HG02973 (cell line): ENCODE results near the gene ZFP62.

Experiments
- ATAC-seq: cut with Tn5 transposase; IDR thresholded peaks from one replicate; pipeline ENCODE4 v1.9.1; 2021; ENCODE audit warnings: moderate library complexity; ENCODE audit not compliant: unreplicated experiment

ZFP62 gene

DNA sequence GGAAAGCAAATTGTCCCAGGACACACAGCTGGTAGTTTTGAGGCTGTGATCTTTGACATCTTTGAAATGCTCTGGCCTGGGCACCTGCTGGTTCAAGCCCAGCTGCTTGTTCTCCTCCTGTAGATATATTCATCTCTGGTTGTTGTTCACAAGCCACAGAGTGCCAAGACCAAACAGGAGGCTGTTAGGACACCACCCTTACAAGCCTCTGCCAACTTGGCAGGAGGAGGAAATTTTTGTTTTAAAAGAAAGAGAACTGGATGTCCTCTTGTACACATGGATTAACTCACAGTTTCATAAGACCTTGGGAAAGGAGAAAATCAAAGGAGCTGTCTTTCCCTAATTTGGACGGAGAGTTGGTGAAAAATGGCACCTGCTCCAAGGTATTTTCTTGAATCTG, 8.5 kb upstream of the ZFP62 start:
- no peak for ATAC-seq

DNA sequence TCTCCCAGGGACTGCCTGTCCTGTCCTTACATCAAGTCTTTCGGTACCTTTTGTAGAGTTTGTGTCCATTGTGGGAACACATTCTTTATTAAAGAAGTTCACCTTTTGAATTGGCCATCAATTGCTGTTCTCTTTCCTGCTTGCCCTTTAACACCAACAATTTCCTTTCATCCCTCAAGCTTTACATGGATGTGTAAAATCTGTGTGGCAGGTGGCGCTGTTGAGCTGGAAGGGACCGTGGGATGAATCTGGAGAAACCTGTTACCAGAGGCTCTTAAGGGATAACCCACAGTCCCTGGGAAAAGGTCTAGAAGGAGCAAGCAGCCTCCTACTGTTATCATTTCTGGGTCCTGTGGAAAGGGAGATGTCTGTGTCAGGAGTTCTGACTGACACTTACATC, 7.9 kb upstream of the ZFP62 start:
- ATAC-seq = no peak

DNA sequence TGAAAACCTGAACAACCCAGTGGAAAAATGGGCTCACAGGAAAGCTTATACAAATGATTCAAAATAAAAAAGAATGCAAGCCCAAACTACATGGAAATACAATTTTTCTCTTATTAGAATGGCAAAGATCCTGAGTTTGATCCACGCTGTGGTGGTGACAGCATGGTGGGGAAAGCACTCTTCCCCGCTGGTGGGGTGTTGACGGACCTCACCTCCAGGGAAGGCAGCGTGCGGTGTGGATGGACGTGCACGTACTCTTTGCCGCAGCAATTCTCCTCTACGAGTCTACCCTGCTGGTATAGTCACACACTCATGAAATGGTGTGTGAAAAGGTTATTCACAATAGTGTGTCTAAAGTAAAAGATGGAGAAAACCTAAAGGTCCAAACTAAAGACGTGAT, 5.9 kb upstream of the ZFP62 start:
- ATAC-seq = no peak

DNA sequence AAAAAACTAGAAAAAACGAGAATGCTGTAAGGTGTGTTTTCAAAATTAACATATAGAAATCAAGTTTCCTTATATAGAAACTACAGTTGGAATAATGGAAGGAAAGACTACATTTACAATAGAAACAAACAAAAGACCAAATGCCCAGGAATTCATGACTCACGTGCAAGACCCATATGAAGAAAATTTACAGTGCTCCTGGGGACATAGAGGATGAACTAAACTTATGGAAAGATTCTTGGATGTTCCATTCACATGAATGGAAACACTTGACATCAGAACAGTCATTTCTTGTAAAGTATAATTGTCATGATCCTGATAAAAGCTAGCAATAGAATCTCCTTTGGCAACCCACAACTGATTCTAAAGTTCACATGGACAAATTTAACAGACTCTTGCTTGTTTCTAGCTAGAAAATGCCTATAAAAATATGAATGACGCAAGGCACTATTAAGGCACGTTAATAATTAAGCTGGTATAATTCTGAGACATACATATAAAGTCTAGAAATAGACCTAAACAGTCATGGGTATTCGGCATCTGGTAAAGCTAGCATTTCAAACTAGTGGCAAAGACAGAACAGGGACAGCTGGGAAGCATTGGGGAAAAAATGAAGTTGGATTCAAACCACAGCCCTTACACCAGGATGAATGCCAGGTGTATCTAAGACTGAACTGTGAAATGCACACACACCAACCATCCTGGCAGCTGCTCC, 5.1 kb upstream of the ZFP62 start:
- no peak for ATAC-seq

DNA sequence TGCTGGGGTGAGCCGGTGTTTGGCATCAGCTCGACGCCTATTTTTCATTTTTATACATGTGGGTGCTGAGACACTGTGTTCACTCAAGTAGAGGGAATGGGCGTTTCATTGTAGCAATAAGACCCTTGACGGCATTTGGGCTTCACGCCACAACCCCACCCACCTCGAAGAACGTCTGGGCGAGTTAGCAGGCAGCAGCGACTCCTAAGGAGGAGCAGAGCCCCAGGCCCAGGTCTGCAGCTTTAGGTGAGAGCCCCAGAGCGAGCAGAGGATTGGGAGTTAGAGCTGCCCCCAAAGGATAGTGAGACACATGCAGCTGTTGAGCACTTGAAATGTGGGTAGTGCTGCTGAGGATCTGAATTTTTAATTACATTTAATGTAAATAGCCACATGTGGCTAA, 1.6 kb upstream of the ZFP62 start:
- no peak for ATAC-seq

DNA sequence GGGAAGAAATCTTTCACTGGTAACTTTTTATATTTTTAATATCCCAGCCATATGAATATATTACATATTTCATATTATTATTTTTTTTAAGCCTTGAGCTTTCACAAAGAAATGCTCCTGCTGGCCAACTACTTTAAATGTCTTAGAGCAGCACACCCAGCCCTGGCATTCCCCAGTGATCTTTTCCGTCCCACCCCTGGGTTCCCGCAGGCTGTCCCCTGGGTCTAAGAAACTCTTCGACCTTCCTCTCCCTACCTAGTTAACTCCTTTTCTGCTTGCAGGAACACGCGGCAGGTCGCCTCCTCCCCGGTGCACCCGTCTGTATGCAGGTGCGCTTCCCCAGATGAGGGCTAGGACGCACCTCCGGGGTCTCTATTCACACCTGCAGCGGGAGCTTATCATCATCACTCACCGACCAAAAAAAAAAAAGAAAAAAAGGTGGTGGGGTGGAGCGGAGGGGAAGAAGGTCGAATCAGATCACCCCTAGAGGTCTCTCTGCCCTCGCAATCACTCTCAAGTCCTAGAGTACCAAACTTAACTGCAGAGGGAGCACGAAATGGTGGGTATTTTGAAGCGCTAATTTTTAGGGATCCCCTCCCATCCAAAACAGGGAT, 696 bp downstream of the ZFP62 start:
- peak; percentile 45 for ATAC-seq

DNA sequence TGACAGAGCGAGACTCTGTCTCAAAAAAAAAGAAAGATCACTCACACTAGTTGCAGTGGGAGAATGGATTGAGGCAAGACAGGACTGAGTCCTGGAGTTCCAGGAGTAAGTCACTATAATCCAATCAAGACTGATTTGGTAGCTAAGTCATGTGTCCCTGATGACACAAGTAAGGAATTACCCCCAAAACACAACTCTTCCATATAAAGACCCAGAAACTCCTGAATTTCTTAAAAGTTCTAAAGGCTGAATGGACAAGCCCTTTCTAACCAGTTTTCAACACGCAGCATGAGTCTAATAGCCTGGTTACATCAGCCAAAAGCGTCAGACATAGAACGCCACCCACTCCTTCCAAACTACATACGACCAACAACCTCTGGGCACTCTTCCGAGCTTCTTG, 2.5 kb downstream of the ZFP62 start:
- no peak for ATAC-seq

DNA sequence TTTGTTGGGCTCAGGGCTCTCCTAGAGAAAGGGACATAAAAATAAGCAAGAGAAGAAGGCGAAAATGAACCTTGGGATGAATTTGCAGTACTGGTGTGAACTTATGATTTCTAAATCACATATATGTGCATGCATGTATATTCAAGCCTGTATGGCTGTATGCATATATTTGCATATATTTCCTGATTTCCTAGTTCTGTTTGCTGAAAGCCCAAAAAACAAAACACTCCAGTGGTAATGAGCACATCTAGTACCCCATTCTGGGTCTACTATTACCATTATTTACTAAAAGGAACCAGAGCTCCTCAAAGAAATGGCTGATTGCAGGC, 7.3 kb downstream of the ZFP62 start:
- ATAC-seq = no peak

DNA sequence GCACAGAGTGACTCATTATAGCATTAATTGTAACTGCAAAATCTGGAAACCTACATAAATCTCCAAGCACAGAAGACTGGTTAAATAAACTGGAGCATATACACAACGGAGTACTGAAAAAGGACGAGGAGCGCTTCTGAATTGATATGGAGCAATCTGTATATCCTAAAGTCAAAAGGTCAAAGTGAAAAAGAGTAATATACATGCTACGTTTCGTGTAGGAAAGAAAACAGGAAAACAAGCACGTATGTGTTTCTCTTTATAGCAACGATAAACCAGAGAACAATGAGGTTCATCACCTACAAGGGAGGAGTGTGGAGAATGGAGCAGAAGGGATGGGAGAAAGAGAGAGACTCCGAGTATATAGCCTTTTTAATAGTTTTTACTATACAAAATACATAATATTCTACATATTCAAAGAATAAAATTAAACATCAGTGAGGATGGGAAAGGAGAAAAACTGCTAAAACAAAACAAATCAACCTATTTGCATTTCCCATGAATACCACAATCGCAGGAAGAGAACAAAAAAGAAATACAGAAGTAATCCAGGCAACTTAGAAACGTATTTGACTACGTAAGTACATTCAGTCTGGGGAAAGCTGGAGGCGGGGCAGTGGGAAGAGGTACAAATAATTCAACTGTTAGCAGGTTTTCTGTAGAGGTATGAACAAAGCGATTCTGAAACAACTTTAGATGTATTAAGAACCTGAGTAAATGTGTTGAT, 7.8 kb downstream of the ZFP62 start:
- no peak for ATAC-seq

DNA sequence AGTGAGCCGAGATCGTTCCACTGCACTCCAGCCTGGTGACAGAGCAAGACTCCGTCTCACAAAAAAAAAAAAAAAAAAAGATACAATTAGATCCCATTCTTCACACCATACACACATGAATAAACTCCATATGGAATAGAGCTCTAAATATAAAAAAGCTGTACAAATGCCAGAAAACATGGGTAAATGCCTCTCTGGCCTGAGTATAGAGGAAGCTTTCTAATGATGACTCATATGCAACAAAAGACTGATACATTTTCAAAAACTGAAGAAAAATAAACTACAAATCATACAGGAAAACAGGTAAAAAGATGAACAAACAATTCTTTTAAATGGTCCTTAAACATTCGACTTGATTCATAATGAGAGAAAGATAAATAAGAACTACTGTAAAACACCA, 8.6 kb downstream of the ZFP62 start:
- no peak for ATAC-seq

DNA sequence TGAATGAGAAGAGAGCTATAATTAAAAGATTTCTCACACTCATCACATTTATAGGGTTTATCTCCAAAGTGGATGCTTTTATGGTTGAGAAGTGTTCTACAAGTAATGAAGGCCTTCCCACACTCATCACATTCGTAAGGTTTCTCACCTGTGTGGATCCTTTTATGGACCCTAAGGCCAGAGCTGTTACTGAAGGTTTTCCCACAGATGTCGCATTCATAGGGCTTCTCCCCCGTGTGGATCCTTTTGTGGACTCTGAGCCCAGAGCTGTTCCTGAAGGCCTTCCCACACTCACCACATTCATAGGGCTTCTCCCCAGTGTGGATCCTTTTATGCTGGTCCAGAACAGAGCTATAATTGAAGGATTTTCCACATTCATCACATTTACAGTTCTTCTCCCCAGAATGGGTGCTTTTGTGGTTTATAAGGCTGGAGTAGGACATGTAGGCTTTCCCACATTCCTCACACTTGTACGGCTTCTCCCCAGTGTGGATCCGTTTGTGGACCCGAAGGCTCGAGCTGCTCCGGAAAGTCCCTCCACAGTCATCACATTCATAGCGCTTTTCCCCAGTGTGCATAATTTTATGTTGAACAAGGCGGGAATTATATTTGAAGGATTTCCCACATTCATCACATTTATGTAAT, 10.5 kb downstream of the ZFP62 start:
- ATAC-seq = no peak

DNA sequence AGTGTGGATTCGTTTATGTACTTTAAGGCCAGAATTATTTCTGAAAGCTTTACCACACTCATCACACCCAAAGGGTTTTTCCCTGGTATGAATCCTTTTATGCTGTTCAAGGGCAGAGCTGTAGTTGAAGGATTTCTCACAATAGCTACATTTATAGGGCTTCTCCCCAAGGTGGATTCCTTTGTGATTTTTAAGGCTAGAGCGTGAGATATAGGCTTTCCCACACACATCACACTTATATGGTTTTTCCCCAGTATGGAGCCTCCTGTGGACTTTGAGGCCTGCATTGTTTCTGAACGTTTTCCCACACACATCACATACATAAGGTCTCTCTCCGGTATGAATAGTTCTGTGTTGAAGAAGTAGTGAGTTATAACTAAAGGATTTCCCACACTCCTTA, 11.2 kb downstream of the ZFP62 start:
- no peak for ATAC-seq

DNA sequence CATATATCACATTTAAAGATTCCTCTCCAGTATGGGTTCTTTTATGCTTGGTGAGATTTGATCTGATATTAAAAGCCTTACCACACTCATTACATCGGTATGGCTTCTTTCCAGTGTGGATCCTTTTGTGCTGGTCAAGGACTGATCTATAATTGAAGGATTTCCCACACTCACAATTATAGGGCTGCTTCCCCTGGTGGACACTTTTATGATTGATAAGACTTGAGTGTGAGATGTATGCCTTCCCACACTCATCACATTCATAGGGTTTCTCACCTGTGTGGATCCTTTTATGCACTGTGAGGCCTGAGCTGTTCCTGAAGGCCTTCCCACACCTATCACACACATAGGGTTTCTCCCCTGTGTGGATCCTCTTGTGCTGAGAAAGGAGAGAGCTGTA, 12.2 kb downstream of the ZFP62 start:
- ATAC-seq = no peak

DNA sequence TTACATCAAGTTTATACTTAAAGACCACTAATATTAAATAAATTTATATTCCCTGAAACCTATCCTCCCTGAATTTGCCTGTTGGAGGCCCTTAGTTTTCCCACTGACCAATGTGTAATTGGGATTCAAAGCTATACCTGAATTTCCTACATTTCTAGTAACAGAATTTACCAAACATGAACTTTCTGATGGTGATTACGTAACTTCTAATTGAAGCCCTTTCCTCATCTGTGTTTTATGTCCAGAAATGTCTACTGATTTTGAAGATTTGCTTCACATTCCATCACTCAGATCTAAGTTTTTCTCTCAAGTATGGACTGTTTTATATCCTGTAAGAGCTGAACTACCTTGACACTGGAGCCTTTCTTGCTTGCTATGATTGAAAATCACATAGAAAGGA, 12.8 kb downstream of the ZFP62 start:
- ATAC-seq = no peak

DNA sequence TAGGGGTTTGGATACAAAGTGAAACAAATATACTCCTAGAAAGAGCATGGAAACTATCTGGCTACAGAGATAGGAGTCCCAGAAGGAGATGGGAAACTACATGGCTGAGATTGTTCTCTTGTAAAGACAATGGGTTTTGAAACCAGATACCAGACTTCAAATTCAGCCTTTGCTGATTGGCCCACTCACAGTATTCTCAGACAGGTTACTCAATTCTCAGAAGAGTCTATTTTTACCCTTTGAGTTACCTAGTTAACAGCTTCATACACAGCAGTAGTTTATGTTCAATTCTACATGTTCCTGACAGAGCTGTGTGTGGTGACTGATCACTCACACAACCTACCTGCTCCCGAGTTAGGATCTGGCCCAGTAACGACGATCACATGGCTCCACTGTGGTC, 14.1 kb downstream of the ZFP62 start:
- ATAC-seq = no peak

DNA sequence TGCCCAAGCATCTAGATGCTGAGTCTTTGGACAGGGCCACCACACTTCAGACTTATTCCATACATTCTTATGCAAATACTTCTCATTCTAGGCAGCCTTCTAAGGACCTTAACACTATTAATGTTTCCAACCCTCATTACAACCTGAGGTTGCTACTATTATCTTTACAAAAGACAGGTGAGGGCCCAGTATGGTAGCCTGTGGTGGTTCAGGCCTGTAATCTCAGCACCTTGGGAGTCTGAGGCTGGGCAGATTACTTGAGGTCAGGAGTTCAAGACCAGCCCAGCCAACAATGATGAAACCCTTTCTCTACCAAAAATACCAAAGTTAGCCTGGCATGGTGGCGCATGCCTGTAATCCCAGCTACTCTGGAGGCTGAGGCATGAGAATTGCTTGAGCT, 16.2 kb downstream of the ZFP62 start:
- no peak for ATAC-seq

DNA sequence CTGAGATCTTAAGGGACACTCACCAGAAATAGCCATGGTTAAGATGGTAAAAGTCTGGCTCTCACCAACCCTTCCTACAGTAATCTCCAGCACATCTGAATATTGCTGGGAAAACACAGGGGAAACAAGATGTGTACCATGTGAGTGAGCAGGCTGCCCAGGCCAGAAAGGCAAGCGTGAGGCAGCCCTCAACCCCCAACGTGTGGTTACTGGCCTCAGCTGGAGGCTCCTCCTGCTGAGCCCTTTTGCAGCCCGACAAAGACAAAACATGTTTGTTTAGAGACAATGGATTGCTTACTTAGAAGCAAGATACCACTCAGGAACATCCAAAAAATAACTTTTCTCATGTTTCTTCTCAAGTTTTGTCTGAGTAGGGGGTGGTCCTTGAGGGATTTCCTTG, 16.6 kb downstream of the ZFP62 start:
- no peak for ATAC-seq

DNA sequence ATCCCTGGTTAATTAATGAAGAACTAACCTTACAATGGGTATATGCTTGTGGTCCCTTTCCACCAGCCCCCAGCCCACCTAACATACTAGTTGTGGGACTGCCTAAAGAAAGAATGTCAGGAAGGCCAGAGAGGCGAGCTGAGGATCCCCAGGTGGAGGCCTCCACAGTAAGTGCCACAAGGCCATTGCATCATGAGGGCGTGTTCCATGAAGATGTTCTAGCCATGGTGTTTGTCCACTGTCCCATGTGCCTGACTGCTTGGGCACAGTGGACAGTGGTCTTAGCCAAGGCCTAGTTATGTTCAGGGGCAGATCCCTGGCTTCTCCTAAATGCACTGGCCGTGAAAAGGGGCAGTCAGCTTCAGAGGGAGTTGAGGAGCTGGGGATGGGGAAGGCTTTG, 21.1 kb downstream of the ZFP62 start:
- no peak for ATAC-seq

DNA sequence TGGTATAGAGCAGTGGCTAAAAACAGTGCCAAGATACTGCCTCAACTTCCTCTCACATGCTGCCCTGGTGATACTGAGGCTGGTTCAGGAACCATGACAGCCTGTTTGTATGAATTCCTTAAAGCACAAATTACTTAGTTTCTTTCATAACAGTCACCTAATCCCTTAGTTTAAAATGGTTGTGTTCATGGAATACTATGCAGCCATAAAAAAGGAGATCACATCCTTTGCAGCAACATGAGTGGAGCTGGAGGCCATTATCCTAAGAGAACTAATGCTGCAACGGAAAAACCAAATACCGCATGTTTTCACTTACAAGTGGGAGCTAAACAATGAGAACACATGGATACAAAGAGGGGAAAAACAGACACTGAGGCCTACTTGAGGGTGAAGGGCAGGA, 21.8 kb downstream of the ZFP62 start:
- no peak for ATAC-seq

DNA sequence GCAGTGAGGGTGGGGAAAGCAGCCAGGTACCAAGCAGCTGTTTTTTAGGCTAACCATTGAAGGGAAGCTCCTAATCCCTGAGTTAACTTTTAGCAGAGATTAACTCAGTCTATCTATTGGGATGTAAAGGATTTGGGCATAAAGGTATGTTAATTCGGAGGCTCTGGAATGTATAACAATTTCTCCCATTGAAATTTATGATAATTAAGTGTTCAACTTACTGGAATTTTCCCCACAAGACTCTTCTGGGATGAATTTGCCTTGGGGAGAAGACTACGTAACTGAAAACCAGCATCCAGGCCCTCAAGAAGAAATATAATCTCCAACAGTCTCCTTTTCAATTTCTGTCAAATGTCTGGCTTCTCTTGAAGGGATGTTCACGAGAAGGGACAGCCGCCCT, 23.6 kb downstream of the ZFP62 start:
- no peak for ATAC-seq

DNA sequence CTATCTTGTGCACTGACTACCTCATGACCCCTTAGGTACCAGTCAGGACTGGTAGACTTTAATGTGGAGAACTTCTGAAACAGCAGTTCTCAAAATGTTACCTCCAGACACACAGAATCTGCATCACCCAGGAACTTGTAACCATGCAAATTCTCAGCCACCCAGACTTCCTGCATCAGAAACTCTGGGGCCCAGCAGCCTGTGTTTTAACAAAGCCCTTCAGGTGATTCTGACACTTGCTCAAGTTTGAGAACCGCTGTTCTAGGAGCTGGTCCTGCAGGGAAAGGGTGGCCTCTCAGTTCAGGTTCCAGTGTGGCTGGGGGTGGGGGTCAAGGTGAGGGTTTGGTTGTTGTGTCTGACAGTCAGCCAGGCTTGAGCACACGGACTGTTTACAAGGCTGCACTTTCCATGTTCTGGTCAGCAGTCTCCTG, 28.4 kb downstream of the ZFP62 start:
- ATAC-seq = peak; percentile 45
